GM13977 (cell line): ENCODE measurements around the gene LMF1.

ENCODE experiments used
- DNase-seq: peaks from one replicate; pipeline ENCODE4 v3.0.0; 2012; ENCODE audit warnings: low spot score
- CTCF ChIP-seq: IDR thresholded peaks from 2 replicates; pipeline ENCODE4 v1.5.1; 2012; ENCODE audit warnings: mild to moderate bottlenecking, control low read depth; ENCODE audit not compliant: insufficient read depth; ENCODE audit errors: extremely low read depth, missing control alignments
- in situ Hi-C: fragments of 300-500 bp; cut with MboI; formaldehyde crosslinking; loops from one replicate; pipeline ENCODE4 v1.12.0; 2022; ENCODE audit warnings: low sequenced_read_pairs, low pct_unique_long_range_greater_than_20kb, mixed read lengths, inconsistent platforms; ENCODE audit not compliant: unreplicated experiment

LMF1 gene

GRCh38 chr16:1009358-1010150 lies 38.8 kb upstream of the LMF1 start:
- no peak for TF ChIP-seq CTCF
- in situ Hi-C loops: no loop called here
- DNase-seq: no peak

GRCh38 chr16:1008085-1008484 lies 37.3 kb upstream of the LMF1 start:
- in situ Hi-C loops: no loop called here
- TF ChIP-seq CTCF: no peak
- DNase-seq: no peak

- in situ Hi-C loops: no loop called here
- DNase-seq: no peak
- no peak for TF ChIP-seq CTCF
These were observed 36.6 kb upstream of the LMF1 start for GRCh38 chr16:1007284-1007850.

- no peak for TF ChIP-seq CTCF
- in situ Hi-C loops: no loop called here
- DNase-seq: no peak
These were observed 36.0 kb upstream of the LMF1 start for GRCh38 chr16:1006781-1007180.

GRCh38 chr16:1005286-1005685 lies 34.5 kb upstream of the LMF1 start:
- in situ Hi-C loops: no loop called here
- no peak for DNase-seq
- no peak for TF ChIP-seq CTCF

- in situ Hi-C loops: no loop called here
- DNase-seq: no peak
- TF ChIP-seq CTCF: no peak
These were observed 32.9 kb upstream of the LMF1 start for GRCh38 chr16:1003391-1004347.
